HG02870 (cell line): ENCODE data around the gene CEP55.

Experiments used
- ATAC-seq: cut with Tn5 transposase; IDR thresholded peaks from one replicate; pipeline ENCODE4 v1.9.1; 2021; ENCODE audit warnings: mild to moderate bottlenecking, moderate library complexity; ENCODE audit not compliant: unreplicated experiment

CEP55 gene

GRCh38 chr10:93468461-93469213 lies 27.8 kb upstream of the CEP55 start:
- no peak for ATAC-seq

DNA sequence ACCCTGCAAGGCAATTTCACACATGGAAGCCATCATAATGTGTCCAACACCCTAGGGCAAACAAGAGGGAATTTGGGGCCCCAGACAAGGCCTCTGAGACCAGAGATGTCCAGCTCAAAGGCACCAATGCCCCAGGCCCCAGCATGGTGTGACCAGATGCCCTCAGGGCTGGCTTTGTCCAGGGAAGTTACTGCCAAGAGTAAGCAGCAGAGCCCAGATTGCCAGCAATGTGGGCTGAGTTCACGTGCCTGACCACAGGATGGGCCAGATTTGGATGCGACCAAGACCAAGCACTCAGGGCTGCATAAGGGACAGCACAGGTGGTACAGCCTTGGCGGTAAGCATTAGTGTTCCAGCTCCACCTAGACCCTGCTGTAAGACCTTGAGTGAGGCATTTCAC lies 27.0 kb upstream of the CEP55 start:
- ATAC-seq: no peak

GRCh38 chr10:93471110-93471651 lies 25.2 kb upstream of the CEP55 start:
- no peak for ATAC-seq

DNA sequence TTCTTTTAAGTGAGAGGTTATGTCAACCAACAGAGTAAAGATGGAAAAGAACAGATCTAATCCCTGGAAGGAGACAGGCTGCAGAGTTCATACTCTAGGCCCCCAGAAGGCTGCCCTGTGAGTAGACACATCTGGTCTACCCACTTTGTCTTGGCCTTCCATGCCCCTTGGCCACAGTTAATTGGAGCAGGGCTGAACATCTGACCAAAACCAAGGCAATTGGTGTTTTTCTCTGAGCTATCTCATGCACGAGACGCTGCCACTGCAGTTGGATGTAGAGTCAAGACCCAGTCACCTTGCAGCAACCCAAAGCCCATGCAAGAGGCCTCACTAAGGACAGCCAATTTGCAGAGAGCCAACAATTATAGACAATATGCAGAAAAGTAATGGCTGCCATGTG lies 23.3 kb upstream of the CEP55 start:
- no peak for ATAC-seq

DNA sequence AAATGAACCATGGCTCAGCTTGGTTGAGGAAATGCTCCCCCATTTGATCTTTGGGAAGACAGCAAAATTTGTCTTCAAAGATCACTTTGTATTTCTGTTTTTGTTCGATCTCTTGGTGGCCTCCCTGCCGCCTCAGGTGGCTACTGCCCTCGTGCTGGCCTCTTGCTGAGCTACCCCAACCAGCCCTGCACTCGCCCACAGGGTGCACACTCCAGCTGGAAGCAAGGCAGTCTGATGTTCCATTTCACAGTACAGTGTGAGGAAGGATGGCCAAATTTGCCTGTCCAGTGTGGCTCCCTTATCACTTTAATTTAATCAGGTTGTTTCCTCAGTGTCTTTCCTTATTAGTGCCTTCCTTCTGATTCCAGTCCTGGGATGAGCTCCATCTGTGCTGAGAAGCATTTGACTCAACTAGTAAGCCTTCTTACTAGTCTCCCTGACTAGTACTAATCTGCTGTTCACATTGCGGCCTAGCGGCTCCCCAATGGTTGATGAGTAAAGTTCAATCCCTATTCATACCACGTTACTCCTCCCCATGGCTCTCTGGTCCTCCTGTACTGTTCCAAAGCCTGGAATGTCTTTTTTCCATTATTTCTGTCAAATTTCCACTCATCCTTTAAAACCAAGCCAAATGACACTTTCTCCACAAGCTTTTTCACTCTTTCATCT lies 22.5 kb upstream of the CEP55 start:
- no peak for ATAC-seq

DNA sequence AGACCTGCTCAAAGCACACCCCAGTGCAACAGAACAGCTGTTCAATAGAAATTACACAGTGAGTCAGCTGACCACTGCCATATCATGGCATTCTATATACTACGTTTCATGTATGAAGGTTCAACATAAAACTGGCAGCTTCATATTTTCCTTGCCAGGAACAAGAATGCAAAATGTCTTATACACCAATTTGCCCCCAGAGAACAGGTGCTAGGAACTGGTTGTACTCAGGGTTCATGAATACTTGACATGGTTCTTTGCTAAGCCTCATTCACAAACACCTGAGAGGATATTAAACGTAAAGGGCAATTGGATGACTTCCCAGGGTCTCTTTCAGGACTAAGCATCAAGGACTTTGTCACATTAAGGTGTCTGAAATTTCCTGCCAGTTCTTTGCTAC lies 21.2 kb upstream of the CEP55 start:
- no peak for ATAC-seq

- ATAC-seq: no peak
Measured at GRCh38 chr10:93475871-93476270, 20.5 kb upstream of the CEP55 start.

GRCh38 chr10:93476756-93477155 lies 19.7 kb upstream of the CEP55 start:
- ATAC-seq: no peak

DNA sequence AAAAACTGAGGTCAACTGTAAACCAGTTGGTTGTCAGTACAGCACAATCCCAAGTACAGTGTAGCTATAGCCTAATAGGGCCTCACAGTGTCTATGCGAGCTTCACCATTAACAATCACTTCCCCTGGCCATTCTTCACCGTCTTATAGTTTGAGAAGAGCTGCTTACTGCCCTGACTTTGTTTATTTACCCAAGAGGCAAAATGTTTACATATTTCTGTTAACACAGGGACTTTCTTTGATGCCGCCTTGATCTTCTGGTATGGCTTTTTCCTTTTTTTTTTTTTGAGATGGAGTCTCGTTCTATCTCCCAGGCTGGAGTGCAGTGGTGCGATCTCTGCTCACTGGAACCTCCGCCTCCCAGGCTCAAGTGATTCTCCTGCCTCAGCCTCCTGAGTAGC lies 17.5 kb upstream of the CEP55 start:
- no peak for ATAC-seq

DNA sequence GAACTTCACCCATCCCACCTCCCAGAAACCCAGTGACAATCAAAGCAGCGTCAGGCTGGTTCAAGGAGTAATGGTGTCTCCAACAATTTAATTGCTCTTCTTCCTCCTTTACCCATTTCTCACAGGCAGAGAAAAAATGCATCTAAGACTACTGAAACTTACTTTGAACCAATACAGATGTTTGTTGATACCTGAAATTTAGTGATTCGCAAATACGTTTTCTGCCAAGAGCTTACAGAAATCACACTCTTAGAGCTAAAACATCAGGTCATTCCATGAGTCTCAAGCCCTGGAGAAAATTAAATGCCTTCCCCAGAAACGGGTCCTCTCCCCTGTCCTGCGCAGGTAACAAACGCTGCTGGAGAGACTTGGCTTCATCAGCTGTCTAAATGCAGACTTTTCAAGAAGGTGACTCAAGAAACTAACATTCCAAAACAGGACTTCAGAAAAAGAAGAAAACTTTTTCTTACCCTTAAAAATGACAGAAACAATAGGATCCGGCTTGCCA lies 14.7 kb upstream of the CEP55 start:
- ATAC-seq: no peak

DNA sequence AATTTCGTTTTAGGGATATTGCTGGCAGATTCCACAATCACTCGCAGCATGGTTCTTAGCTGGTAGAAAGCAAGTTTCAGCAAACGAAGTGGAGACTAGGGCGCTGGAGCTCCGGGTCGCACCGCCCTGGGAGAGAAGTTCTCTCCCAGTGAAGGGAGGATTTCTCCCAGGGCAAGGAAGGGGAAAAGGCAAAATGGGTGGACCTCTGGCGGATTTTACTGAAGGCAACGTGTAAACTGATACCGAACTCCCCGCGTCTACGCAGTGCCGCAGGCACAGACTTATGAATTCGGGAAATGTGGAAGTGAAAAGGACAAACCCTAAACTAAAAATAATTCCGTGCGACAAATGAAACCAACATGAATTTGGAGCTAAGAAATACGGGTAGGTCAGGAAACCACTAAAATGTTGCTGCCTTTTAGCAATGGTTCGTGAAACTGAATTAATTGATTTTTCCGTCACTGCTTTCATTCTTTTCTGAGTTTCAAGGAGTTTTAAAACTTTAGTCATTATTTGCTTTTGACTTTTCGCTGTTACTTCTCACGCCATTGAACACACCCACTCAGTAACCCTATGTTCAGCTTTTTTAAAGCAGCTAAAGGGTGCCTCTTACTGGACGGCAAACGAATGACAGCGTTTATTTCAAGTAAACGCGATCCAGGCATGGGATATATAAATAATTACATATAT lies 14.1 kb upstream of the CEP55 start, which contains the start of gene MYOF:
MYOF (minus strand) TSS at position 190 of the 690 bp plus-strand sequence; CDS start at position 50, 140 bp downstream.
- peak; percentile 74 for ATAC-seq

GRCh38 chr10:93485690-93486089 lies 10.7 kb upstream of the CEP55 start:
- no peak for ATAC-seq

DNA sequence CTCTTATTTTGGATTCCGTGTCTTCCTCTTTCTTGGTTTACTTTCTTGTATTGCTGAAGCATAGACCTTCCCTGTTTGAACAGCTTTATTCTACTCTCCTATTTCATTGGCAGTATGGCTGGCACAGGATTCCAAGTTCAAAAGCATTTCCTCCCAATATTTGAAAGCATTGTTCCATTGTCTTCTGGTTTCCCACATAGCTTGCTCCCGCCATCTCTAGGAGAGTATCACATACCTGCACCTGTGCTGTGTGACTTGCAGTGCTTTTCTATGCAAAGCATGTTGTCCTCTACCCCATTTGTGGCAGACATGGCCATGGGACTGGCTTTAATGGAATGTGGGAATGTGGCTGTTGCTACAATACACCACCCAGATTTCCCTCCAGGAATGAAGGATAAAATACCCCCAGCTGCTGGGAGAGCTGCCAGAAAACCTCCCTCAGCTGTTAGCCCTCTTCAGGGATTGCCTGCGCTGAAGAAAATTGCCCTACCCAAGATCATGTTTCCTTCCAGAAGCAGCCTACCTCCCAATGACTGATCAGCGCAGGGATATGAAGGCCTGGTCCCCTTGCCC lies 7.4 kb upstream of the CEP55 start:
- no peak for ATAC-seq

- no peak for ATAC-seq
Measured at GRCh38 chr10:93491602-93492121, 4.8 kb upstream of the CEP55 start.

- no peak for ATAC-seq
Measured at GRCh38 chr10:93493162-93493561, 3.2 kb upstream of the CEP55 start.

- no peak for ATAC-seq
Measured at GRCh38 chr10:93494494-93494893, 1.9 kb upstream of the CEP55 start.

DNA sequence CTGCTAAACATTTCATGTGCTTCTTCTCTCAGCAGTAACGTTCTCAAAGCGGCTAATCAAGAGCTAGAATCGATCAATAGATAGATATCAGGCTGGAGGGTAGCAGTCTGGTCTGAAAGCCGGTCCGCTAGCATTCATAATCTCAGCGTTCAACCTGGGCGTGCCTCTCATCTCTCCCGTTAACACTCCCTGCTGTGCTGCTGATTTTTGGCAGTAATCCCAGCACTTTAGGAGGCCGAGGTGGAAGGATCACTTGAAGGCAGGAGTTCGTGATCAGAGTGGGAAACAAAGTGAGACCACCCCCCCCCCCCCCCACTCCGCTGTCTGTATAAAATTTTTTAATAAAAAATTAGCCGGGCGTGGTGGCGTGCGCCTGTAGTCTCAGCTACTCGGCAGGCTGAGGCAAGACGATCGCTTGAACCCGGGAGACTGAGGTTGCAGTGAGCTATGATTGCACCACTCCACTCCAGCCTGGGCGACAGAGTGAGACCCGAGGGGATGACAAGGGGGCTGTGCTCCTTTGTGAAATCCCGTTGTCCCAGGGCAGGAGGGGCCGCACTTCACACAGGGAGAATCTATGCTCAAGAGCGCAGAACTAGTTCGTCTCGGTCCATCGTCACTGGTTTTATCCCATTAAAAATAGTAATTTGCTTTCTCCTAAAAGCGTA lies 624 bp upstream of the CEP55 start:
- peak; percentile 17 for ATAC-seq

DNA sequence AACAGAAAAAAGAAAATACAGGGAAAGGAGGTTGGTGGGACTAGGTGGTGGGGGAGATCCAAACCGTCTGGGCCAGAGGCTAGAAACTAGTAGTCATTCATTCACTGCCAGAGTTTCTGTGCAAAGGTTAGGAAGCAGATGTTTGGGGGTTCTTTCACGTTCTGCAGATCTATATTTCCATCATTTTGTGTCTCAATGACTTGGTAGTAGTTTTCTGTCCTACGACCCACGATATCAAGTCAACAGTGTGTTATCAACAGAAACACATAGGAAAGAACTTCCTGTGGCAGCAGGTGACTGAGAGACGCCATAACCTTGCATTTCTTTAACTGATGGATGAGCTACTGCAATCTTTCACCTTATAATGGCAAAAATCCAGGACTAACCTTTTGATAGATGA lies 1.8 kb downstream of the CEP55 start:
- no peak for ATAC-seq

DNA sequence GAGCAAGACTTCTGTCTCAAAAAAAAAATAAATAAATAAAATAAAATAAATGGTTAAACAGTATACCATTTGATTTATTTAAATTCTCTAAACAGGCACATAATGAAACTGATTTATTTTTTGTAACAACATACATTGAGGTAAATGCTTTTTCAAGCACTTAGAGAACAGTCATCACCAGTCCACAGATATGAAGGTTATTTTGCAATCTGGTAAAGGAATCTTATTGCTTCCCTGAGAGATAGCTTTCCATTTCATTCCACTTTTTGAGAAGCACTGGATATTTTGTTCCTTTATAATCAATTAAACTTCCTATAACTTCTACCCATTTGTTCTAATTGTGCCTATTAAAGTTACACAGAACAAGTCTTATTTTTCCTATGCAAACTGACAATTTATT lies 5.2 kb downstream of the CEP55 start:
- no peak for ATAC-seq

DNA sequence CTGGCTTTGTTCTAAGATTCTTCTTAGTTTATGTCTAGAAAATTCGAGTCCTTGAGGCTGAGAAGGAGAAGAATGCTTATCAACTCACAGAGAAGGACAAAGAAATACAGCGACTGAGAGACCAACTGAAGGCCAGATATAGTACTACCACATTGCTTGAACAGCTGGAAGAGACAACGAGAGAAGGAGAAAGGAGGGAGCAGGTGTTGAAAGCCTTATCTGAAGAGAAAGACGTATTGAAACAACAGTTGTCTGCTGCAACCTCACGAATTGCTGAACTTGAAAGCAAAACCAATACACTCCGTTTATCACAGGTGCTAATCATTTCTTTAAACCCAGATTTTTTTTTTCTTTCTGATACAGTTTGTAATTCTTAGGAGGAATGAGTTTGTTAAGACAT lies 6.7 kb downstream of the CEP55 start:
- peak; percentile 94 for ATAC-seq
